Hematopoietic multipotent progenitor cell treated with erythropoietin and hydrocortisone succinate and interleukin-3 and kit ligand, for 4 days (in vitro differentiated cells): Measurements from ENCODE around the gene SUGCT.
"Not testable (repeated sequence)": the region's sequence is repeated elsewhere in the genome, so short reads cannot be mapped to it uniquely, and the experiment has no call there.

Experiments used
- DNase-seq: peaks from one replicate; pipeline ENCODE4 v3.0.0-alpha.2; 2015

Gene SUGCT

GRCh38 chr7:40204581-40204980, 69.8 kb downstream of the SUGCT start:
- no peak for DNase-seq

- DNase-seq: no peak
These were observed 71.2 kb downstream of the SUGCT start for GRCh38 chr7:40205992-40206391.

DNA sequence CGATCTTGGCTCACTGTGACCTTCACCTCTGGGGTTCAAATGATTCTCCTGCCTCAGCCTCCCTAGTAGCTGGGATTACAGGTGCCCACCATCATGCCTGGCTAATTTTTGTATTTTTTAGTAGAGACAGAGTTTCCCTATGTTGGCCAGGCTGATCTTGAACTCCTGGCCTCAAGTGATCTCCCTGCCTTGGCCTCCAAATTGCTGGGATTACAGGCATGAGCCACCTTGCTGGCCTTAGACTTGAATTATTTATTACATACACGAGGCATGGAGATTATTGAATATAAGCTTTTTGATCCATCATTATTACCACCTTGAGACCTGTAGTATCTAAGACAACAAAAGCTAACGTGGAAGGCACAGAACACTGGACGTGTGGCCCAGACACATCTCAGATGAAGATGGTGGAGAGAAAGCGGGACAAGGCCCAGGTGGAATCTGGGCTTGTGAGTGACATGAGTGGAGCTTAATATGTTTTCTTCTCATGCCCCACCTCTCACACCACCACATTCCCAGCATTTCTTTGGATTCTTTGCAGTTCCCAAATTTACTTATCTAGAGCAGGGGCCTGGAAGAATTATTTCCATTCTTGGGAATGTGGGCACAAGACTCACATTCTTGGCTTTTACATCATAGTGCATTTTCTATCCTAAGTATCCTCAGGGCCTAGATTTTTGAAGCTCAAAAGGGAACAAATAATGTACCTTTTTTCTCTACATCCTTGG, 76.6 kb downstream of the SUGCT start:
- no peak for DNase-seq

DNA sequence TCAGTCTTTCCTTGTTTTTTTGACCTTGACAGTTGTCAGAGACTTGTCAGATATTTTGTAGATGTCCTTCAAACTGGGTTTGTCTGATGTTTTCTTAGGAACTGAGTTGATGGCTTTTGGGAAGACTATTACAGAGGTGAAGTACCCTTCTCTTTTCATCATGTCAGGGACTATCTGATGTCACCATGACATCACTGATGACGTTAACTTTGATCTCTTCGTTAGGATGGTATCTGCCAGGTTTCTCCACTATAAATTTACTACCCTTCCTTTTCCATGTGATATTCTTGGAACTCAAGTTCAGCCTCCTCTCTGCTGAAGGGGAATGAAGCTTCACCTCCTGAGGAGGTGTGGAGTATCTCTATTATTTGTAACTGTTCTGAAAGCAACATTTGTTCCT, 78.5 kb downstream of the SUGCT start:
- no peak for DNase-seq

DNA sequence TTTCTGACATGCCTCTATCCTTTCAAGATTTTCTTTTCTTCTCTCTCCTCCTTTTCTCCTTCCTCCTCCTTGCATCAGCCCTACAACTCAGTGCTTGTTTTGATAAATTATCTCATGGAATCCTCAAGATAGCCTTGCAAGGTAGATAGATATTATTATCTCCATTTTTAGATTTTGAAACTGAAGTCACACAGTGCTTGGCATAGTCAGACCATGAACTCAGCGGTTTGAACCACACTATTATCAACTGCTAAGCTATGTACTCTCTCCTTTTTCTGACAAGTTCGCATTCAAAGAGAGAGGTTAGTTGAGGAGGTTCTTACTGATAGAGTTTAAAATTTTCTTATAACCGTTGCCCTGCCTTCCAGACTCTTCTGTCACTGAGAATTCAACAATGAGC, 79.1 kb downstream of the SUGCT start:
- DNase-seq: no peak

GRCh38 chr7:40218612-40219011, 83.8 kb downstream of the SUGCT start:
- DNase-seq: not testable (repeated sequence)

DNA sequence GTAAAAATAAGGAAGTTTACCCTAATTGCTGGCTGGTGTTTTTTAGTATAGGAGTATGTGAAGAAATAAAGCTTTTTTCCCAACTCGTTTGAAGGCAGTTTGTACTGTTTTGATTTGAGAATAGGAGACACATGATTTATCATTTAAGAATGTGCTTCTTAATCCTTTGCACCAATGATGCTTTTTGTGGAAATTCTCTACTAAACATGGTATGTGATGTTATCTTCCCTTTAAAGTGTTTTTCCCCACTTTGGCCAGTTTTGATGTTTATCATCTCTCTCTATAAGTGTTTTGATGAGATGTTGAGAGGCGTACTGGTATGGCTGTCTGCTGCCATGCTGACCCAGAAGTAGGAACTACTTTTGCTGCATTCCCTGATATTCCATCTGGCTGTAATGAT, 85.1 kb downstream of the SUGCT start:
- DNase-seq: no peak

- DNase-seq: peak; percentile 10
These were observed 85.7 kb downstream of the SUGCT start for GRCh38 chr7:40220421-40220911.

GRCh38 chr7:40221836-40222235, 87.0 kb downstream of the SUGCT start:
- peak; percentile 53 for DNase-seq

GRCh38 chr7:40223451-40224127, 88.8 kb downstream of the SUGCT start:
- no peak for DNase-seq

GRCh38 chr7:40230101-40230500, 95.3 kb downstream of the SUGCT start:
- peak; percentile 40 for DNase-seq

- no peak for DNase-seq
These were observed 97.0 kb downstream of the SUGCT start for GRCh38 chr7:40231796-40232195.

DNA sequence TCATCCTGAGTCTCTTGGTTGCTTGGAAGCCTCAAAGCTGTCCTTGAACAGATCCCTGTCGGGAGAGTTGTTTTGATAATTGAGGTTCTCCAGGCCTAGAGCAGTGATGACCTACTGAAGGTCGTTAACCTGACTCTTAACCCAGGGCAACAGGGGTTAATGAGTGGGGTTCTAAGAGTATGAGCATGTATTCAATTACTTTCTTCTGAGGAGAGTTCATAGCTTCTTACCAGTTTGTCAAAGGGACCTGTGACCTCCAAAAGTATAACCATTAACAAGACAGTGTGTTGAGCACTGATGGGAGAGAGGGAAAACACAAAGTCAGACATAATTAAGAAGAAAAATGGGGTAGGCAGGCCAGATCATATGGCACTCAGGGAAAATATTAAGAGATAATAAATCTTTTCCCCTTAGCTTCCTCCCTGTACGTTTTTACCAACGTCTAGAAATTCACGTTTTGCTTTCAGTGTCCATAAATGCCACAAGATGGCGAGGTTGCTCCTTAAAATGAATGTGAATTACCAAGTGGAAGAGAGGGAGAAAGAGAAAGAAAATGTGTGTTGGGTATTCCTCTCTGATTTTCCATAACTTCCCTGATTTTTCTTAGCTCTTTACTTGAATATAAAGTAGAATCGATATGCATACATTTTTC, 97.6 kb downstream of the SUGCT start:
- DNase-seq: peak; percentile 80

GRCh38 chr7:40234046-40234445, 99.2 kb downstream of the SUGCT start:
- DNase-seq: no peak

DNA sequence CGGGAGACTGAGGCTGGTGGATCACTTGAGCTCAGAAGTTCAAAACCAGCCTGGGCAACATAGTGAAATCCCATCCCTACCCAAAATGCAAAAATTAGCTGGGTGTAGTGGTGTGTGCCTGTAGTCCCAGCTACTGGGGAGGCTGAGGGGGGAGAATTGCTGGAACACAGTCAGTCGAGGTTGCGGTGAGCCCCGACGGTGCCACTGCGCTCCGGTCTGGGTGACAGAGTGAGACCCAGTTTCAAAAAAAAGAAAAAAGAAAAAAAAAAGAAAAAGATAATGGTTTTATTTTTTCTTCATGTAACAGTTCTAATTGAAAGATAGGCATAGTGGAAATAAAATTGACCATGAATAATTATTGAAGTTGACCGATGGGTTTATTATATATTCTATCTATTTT, 99.9 kb downstream of the SUGCT start:
- DNase-seq: no peak

DNA sequence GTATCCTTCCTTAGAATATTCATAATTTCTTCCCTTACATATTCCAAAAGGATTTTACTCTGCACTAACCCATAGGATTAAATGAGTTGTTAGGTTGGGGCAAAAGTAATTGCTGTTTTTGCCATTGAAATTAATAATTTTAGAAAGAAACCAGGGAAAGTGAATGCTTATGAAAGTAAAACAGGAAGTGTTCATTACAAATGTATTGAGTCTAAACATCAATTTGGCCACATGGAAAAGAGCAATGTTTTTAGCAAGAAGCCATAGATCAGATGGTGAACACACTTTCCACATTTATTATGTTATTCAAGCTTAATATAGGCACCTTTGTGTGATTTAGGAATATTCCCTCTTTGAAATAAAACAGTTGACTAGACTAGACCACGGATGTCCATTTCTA, 102.9 kb downstream of the SUGCT start:
- DNase-seq: no peak

- no peak for DNase-seq
These were observed 105.0 kb downstream of the SUGCT start for GRCh38 chr7:40239755-40240303.

- DNase-seq: no peak
These were observed 108.3 kb downstream of the SUGCT start for GRCh38 chr7:40243076-40243475.

DNA sequence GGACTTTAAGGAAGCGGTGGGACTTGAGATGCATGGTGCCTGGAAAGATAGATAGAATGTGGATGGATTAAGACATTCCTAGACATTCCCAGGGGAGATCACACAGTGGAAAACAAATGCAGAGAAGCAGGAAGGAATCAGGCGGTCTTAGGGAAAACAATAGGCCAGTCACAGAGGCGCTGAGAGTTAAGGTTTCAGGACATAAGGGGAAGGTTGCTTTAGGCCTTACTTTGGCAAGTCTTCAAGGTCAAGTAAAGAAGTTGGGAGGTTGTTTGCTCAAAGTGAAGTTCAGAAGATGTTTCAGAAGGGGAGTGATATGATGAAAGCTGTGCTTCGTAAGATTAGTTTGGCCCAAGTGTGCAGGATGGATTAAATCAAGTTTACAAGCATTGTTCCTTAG, 109.4 kb downstream of the SUGCT start:
- no peak for DNase-seq

DNA sequence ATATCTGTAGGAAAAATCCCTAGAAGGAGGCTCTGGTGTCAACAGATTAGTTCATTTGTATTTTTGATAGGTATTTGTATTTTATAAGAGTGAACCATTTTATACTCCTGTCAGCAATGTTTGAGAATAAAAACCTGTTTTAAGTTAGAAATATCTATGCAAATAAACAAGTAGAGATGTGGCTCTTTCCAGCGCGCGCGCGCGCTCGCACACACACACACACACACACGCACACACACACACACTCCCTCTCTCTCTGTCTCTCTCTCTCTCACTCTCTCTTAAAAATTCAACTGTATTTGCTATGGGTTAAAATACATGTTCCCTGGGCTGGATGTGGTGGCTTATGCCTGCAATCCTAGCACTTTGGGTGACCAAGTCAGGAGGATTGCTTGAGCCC, 113.9 kb downstream of the SUGCT start:
- DNase-seq: no peak

GRCh38 chr7:40253444-40253843, 118.6 kb downstream of the SUGCT start:
- DNase-seq: not testable (repeated sequence)

GRCh38 chr7:40263752-40264390, 129.1 kb downstream of the SUGCT start:
- DNase-seq: no peak

DNA sequence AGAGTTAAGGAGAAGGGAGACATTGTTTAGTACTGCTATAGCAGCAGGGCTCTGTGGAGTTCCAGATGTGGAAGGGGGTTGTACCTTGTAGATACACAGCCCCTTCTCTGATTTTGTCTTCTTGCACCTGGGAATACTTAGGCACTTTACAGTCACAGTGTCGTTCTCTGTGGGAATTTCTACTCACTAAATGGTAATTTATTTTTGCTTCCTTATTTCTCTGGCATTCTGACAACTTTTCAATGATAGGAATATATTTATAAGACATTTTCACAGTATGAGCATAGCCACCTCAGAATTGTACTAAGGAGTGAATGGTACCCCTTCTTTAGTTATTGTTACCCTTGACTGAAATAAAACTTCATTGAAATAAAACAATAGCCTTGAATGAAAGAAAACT, 132.8 kb downstream of the SUGCT start:
- DNase-seq: no peak
